SK-N-SH (cell line): ENCODE results near the gene AK2. TPM values are rescaled to one million over a fixed set of nuclear protein-coding genes. Genes with fewer than 3 reads are reported as not detected.
"Not testable (repeated sequence)": the region's sequence is repeated elsewhere in the genome, so short reads cannot be mapped to it uniquely, and the experiment has no call there.

Experiments
- CTCF ChIA-PET: fragments of 300-600, 350-600 bp; formaldehyde crosslinking; extraction: SDS; loops from one replicate; lab custom pipeline; 2021; lab: Yijun Ruan, JAX
- POLR2A ChIA-PET: fragments of 350-600 bp; sonication (Branson Sonifier 250); formaldehyde crosslinking; extraction: SDS; loops from one replicate; lab custom pipeline; 2020; ENCODE audit warnings: antibody characterized with exemption, inconsistent platforms; lab: Yijun Ruan, JAX
- DNase-seq: peaks from one replicate; pipeline ENCODE4 v3.0.0; 2012
- H2AFZ ChIP-seq: fragments of 200-600 bp; sonication (generic); 2 replicates; pipeline ENCODE4 v1.8.1; 2016; ENCODE audit warnings: antibody characterized with exemption, mild to moderate bottlenecking, low read depth
- H3F3A ChIP-seq: fragments of 200-600 bp; sonication (generic); replicated peaks from 2 replicates; pipeline ENCODE3; 2016; ENCODE audit warnings: antibody characterized with exemption, mild to moderate bottlenecking; ENCODE audit not compliant: insufficient read depth
- H3K27ac ChIP-seq, 2 experiments: fragments of 200-500 bp in 1 of 2; fragments of 200-600 bp in 1 of 2; sonication (Bioruptor generic) in 1 of 2; sonication (generic), shearing (Covaris generic) in 1 of 2; 2 replicates each; pipeline versions ENCODE4 v1.5.1 to v1.6.1; 2014 to 2016; ENCODE audit warnings: low read depth in 2 of 2, inconsistent platforms in 1 of 2, low read length in 1 of 2, mild to moderate bottlenecking in 1 of 2, mixed read lengths in 1 of 2
- H3K27me3 ChIP-seq: fragments of 200-600 bp; sonication (generic), shearing (Covaris generic); 2 replicates; pipeline ENCODE4 v1.6.1; 2016; ENCODE audit warnings: mixed run types; ENCODE audit not compliant: insufficient read depth
- H3K36me3 ChIP-seq, 2 experiments: fragments of 200-500 bp in 1 of 2; fragments of 200-600 bp in 1 of 2; sonication (Bioruptor generic) in 1 of 2; sonication (generic) in 1 of 2; replicated peaks in 1 of 2; 2 replicates each; pipeline versions ENCODE3 to v1.5.1; 2014 to 2016; ENCODE audit warnings: low read length in 1 of 2, mild to moderate bottlenecking in 1 of 2; ENCODE audit not compliant: insufficient read depth in 2 of 2, control insufficient read depth in 1 of 2
- H3K4me1 ChIP-seq, 2 experiments: fragments of 200-500 bp in 1 of 2; fragments of 200-600 bp in 1 of 2; sonication (Bioruptor generic) in 1 of 2; sonication (generic), shearing (Covaris generic) in 1 of 2; 2 replicates each; pipeline versions ENCODE4 v1.5.1 to v1.6.1; 2014 to 2016; ENCODE audit warnings: low read depth in 1 of 2, low read length in 1 of 2, mixed run types in 1 of 2; ENCODE audit not compliant: insufficient read depth in 2 of 2, control insufficient read depth in 1 of 2
- H3K4me2 ChIP-seq: fragments of 200-600 bp; sonication (generic), shearing (Covaris generic); 2 replicates; pipeline ENCODE4 v1.6.1; 2017; ENCODE audit warnings: mixed run types
- H3K4me3 ChIP-seq, 2 experiments: fragments of 200-500 bp in 1 of 2; fragments of 200-600 bp in 1 of 2; sonication (Bioruptor generic) in 1 of 2; sonication (generic), shearing (Covaris generic) in 1 of 2; 2 replicates each; pipeline versions ENCODE4 v1.5.1 to v1.8.1; 2014 to 2016; ENCODE audit warnings: low read depth in 2 of 2, inconsistent platforms in 1 of 2, low read length in 1 of 2, mild to moderate bottlenecking in 1 of 2, mixed read lengths in 1 of 2, moderate library complexity in 1 of 2
- H3K79me2 ChIP-seq: fragments of 200-600 bp; sonication (generic); 2 replicates; pipeline ENCODE4 v1.8.1; 2017; ENCODE audit warnings: mild to moderate bottlenecking; ENCODE audit not compliant: insufficient read depth
- H3K9ac ChIP-seq: fragments of 200-600 bp; sonication (generic); 2 replicates; pipeline ENCODE4 v1.6.1; 2017; ENCODE audit warnings: mixed run types
- H3K9me2 ChIP-seq: fragments of 200-600 bp; sonication (generic); 2 replicates; pipeline ENCODE4 v1.6.1; 2017; ENCODE audit warnings: mixed run types
- H3K9me3 ChIP-seq: fragments of 200-600 bp; sonication (generic); 2 replicates; pipeline ENCODE4 v1.6.1; 2017; ENCODE audit warnings: mixed run types, mild to moderate bottlenecking, moderate library complexity
- H4K20me1 ChIP-seq: fragments of 200-600 bp; sonication (generic); 2 replicates; pipeline ENCODE4 v1.6.1; 2017; ENCODE audit warnings: mild to moderate bottlenecking, mixed run types; ENCODE audit not compliant: insufficient read depth
- FOXM1 ChIP-seq: IDR thresholded peaks from 2 replicates; pipeline ENCODE4 v1.4.0; 2012; ENCODE audit warnings: low read depth, mild to moderate bottlenecking
- GABPA ChIP-seq: IDR thresholded peaks from 2 replicates; pipeline ENCODE4 v1.4.0; 2012; ENCODE audit warnings: low read depth, mild to moderate bottlenecking
- GATA2 ChIP-seq: sonication (generic); formaldehyde crosslinking; IDR thresholded peaks from 2 replicates; pipeline ENCODE4 v1.5.0; 2020; ENCODE audit warnings: mild to moderate bottlenecking, missing genetic modification reagents
- IRF3 ChIP-seq: fragments of 150-350 bp; IDR thresholded peaks from 2 replicates; pipeline ENCODE4 v1.6.1; 2016; ENCODE audit warnings: mild to moderate bottlenecking, low read depth, low read length
- JUND ChIP-seq: IDR thresholded peaks from 2 replicates; pipeline ENCODE4 v1.4.0; 2012
- MXI1 ChIP-seq: IDR thresholded peaks from 2 replicates; pipeline ENCODE4 v1.6.1; 2012; ENCODE audit warnings: mild to moderate bottlenecking, low read depth, low read length, improper control_type of control experiment
- NFIC ChIP-seq: IDR thresholded peaks from 2 replicates; pipeline ENCODE4 v1.4.0; 2012; ENCODE audit warnings: borderline replicate concordance
- RAD21 ChIP-seq: IDR thresholded peaks from 2 replicates; pipeline ENCODE4 v1.6.1; 2012; ENCODE audit warnings: mild to moderate bottlenecking, low read length
- RFX5 ChIP-seq: IDR thresholded peaks from 2 replicates; pipeline ENCODE4 v1.6.1; 2012; ENCODE audit warnings: mild to moderate bottlenecking, improper control_type of control experiment, low read length
- RXRA ChIP-seq: IDR thresholded peaks from 2 replicates; pipeline ENCODE4 v1.4.0; 2012; ENCODE audit warnings: low read depth, mild to moderate bottlenecking, borderline replicate concordance
- USF1 ChIP-seq: IDR thresholded peaks from 2 replicates; pipeline ENCODE4 v1.4.0; 2012; ENCODE audit warnings: low read depth, borderline replicate concordance
- USF2 ChIP-seq: fragments of 150-350 bp; IDR thresholded peaks from 2 replicates; pipeline ENCODE4 v1.6.1; 2017; ENCODE audit warnings: antibody characterized with exemption, low read length, low read depth, borderline replicate concordance
- WGBS: methylation state at CpG from one replicate; pipeline ENCODE4 v1.1.6; 2017; ENCODE audit warnings: low lambda C conversion rate; 5-methylcytosine and 5-hydroxymethylcytosine counted together
- polyA plus RNA-seq, 3 experiments: library from polyadenylated mRNA; depleted of rRNA; stranded (reverse); fragments of >200 nt; gene quantifications; 2 replicates each; pipeline ENCODE4 v1.2.3, GENCODE V29; 2012

Gene AK2
- polyA plus RNA-seq, 1 of the 3 experiments (the other 2 are of a cell fraction) = 191 TPM

- CTCF ChIA-PET = interaction anchor here (1.2 kb wide), 1 partner anchor 29 kb away, joined by 3 read pairs; no protein-coding TSS in a partner anchor
- Histone ChIP-seq H3F3A (peaks cover 3% of the 10 kb centered on the region), H3K9me2 (no peaks in the 10 kb centered on the region), H3K4me1 (peaks cover 0 to 3% of the 10 kb centered on the region in 2 experiments; a peak in 1 of 4 replicates), H4K20me1 (peaks cover 19% of the 10 kb centered on the region), H3K36me3 (peaks cover 24 to 31% of the 10 kb centered on the region in 2 experiments), H3K27me3 (no peaks in the 10 kb centered on the region)
- no peak for TF ChIP-seq RAD21
- TF ChIP-seq JUND = no peak
- no peak for TF ChIP-seq MXI1
- no peak for TF ChIP-seq USF2
- TF ChIP-seq GABPA = no peak
- no peak for TF ChIP-seq NFIC
- no peak for TF ChIP-seq USF1
- no peak for TF ChIP-seq RXRA
- TF ChIP-seq RFX5 = no peak
- no peak for TF ChIP-seq IRF3
- no peak for TF ChIP-seq GATA2
- TF ChIP-seq FOXM1 = no peak
- TF ChIP-seq, all 33 proteins: peak for 0
- DNase-seq = no peak
- WGBS = 92% methylated on average over 1 of the region's 1 CpG
- H3K4me2 ChIP-seq = no peak overlapping the region
- H3K27ac ChIP-seq = no peak overlapping the region
- peaks cover 67% of the 10 kb centered on the region for H3K79me2 ChIP-seq
- no peak overlapping the region for H3K4me3 ChIP-seq
- no peak overlapping the region for H2AFZ ChIP-seq
- POLR2A ChIA-PET = interaction anchor here (1.0 kb wide), 1 partner anchor 8 kb away, joined by 3 read pairs; no protein-coding TSS in a partner anchor
- no peaks in the 10 kb centered on the region for H3K9me3 ChIP-seq
- H3K9ac ChIP-seq = no peak overlapping the region
These were observed 11.5 kb downstream of the AK2 start for GRCh38 chr1:33025180-33025569.

- POLR2A ChIA-PET, H3K4me2 ChIP-seq, DNase-seq, H3K4me3 ChIP-seq, H3K27me3 ChIP-seq, H3F3A ChIP-seq, H2AFZ ChIP-seq, H3K9ac ChIP-seq, H3K4me1 ChIP-seq, H3K27ac ChIP-seq, H3K9me2 ChIP-seq, H3K9me3 ChIP-seq: not testable (repeated sequence)
- CTCF ChIA-PET = interaction anchor here (1.2 kb wide), 1 partner anchor 30 kb away, joined by 3 read pairs; no protein-coding TSS in a partner anchor
- 95% methylated on average over 6 of the region's 6 CpGs for WGBS
- Histone ChIP-seq H4K20me1 (peaks cover 14% of the 10 kb centered on the region; the same call in 1 of the 2 replicates), H3K36me3 (peaks cover 30 to 33% of the 10 kb centered on the region in 2 experiments), H3K79me2 (peaks cover 61% of the 10 kb centered on the region)
These were observed 12.1 kb downstream of the AK2 start for GRCh38 chr1:33024430-33025179.
